Measurements from ENCODE around the gene STX18.
A peak's percentile ranks its signal among the peaks of the same experiment; 100 is the strongest.
"Not testable (repeated sequence)": the region's sequence is repeated elsewhere in the genome, so short reads cannot be mapped to it uniquely, and the experiment has no call there.

STX18 gene

GRCh38 chr4:4554234-4554633 is 12.4 kb upstream of the STX18 start:
- DNase-seq, result no peak

- not testable (repeated sequence) for DNase-seq
These were observed 10.2 kb upstream of the STX18 start for GRCh38 chr4:4552042-4552441.

GRCh38 chr4:4550161-4550560 is 8.3 kb upstream of the STX18 start:
- DNase-seq, result not testable (repeated sequence)

GRCh38 chr4:4549534-4549933 is 7.7 kb upstream of the STX18 start:
- no peak for DNase-seq

GRCh38 chr4:4542774-4543485 is 1.1 kb upstream of the STX18 start:
- no peak for DNase-seq

GRCh38 chr4:4541040-4541631 is 712 bp downstream of the STX18 start:
- peak; percentile 28 for DNase-seq

- no peak for DNase-seq
These were observed 2.4 kb downstream of the STX18 start for GRCh38 chr4:4539481-4539880.

GRCh38 chr4:4535590-4535989 is 6.3 kb downstream of the STX18 start:
- no peak for DNase-seq

- no peak for DNase-seq
These were observed 7.2 kb downstream of the STX18 start for GRCh38 chr4:4534515-4535145.

GRCh38 chr4:4533461-4534169 is 8.2 kb downstream of the STX18 start:
- no peak for DNase-seq

- no peak for DNase-seq
These were observed 9.3 kb downstream of the STX18 start for GRCh38 chr4:4532371-4533154.

GRCh38 chr4:4529392-4529791 is 12.5 kb downstream of the STX18 start:
- no peak for DNase-seq

- DNase-seq, result no peak
These were observed 15.4 kb downstream of the STX18 start for GRCh38 chr4:4526401-4526800.

GRCh38 chr4:4524364-4524763 is 17.5 kb downstream of the STX18 start:
- no peak for DNase-seq

- DNase-seq, result no peak
These were observed 20.1 kb downstream of the STX18 start for GRCh38 chr4:4521731-4522130.

- no peak for DNase-seq
These were observed 20.7 kb downstream of the STX18 start for GRCh38 chr4:4521136-4521535.

GRCh38 chr4:4519297-4519894 is 22.5 kb downstream of the STX18 start:
- DNase-seq, result no peak

- no peak for DNase-seq
These were observed 23.1 kb downstream of the STX18 start for GRCh38 chr4:4518747-4519146.

GRCh38 chr4:4514786-4515185 is 27.1 kb downstream of the STX18 start:
- no peak for DNase-seq

- DNase-seq, result no peak
These were observed 29.6 kb downstream of the STX18 start for GRCh38 chr4:4512282-4512681.

GRCh38 chr4:4510641-4511040 is 31.2 kb downstream of the STX18 start:
- not testable (repeated sequence) for DNase-seq

- no peak for DNase-seq
These were observed 32.3 kb downstream of the STX18 start for GRCh38 chr4:4509521-4509920.

Measured in fibroblast of skin of abdomen (primary cell).